IMR-90 (cell line): ENCODE measurements around the gene KIF22. TPM values are rescaled to one million over a fixed set of nuclear protein-coding genes. Genes with fewer than 3 reads are reported as not detected.
A peak's percentile ranks its signal among the peaks of the same experiment; 100 is the strongest.

Experiments
- ATAC-seq: fragments of 200-7000 bp; cut with Tn5 transposase; 2 replicates; pipeline ENCODE4 v1.9.1; 2020; ENCODE audit warnings: low read depth, mild to moderate bottlenecking, moderate library complexity
- BruUV-seq: library from RNA; stranded (reverse); fragments of 400-500 nt; replicated peaks from 2 replicates; lab custom pipeline; 2021; lab: Mats Ljungman, UMichigan
- CTCF ChIA-PET: fragments of 300-600 bp; formaldehyde crosslinking; extraction: SDS; loops from one replicate; lab custom pipeline; 2021; ENCODE audit warnings: antibody characterized with exemption; lab: Yijun Ruan, JAX
- POLR2A ChIA-PET: fragments of 300-600 bp; sonication (Branson Sonifier 250); formaldehyde crosslinking; loops from one replicate; lab custom pipeline; 2022; ENCODE audit warnings: antibody characterized with exemption; ENCODE audit not compliant: unreplicated experiment; lab: Charles Lee
- DNase-seq: peaks from one replicate; pipeline ENCODE4 v3.0.0; 2013
- H2AFZ ChIP-seq: replicated peaks from 2 replicates; pipeline ENCODE3; 2013; ENCODE audit warnings: low read length, mild to moderate bottlenecking; ENCODE audit not compliant: poor library complexity
- H2AK5ac ChIP-seq: 2 replicates; pipeline ENCODE4 v1.6.1; 2013; ENCODE audit warnings: low read depth, low read length, inconsistent platforms
- H2AK9ac ChIP-seq: replicated peaks from 2 replicates; pipeline ENCODE3; 2013; ENCODE audit warnings: mild to moderate bottlenecking, low read depth, low read length, moderate library complexity; ENCODE audit not compliant: poor library complexity
- H2BK120ac ChIP-seq: 2 replicates; pipeline ENCODE4 v1.6.1; 2013; ENCODE audit warnings: low read depth, low read length, inconsistent platforms
- H2BK15ac ChIP-seq: 3 replicates; pipeline ENCODE4 v1.6.1; 2013; ENCODE audit warnings: low read depth, low read length, inconsistent platforms
- H2BK20ac ChIP-seq: 2 replicates; pipeline ENCODE4 v1.6.1; 2013; ENCODE audit warnings: low read depth, mild to moderate bottlenecking, inconsistent platforms, low read length, moderate library complexity
- H2BK5ac ChIP-seq: 2 replicates; pipeline ENCODE4 v1.6.1; 2013; ENCODE audit warnings: mild to moderate bottlenecking, low read depth, low read length, inconsistent platforms; ENCODE audit not compliant: poor library complexity, severe bottlenecking
- H3K14ac ChIP-seq: replicated peaks from 2 replicates; pipeline ENCODE4 v1.6.1; 2013; ENCODE audit warnings: low read depth, low read length, inconsistent platforms
- H3K18ac ChIP-seq: 2 replicates; pipeline ENCODE4 v1.6.1; 2013; ENCODE audit warnings: low read depth, low read length, control low read depth
- H3K23ac ChIP-seq: 2 replicates; pipeline ENCODE4 v1.6.1; 2013; ENCODE audit warnings: low read depth, low read length, inconsistent platforms
- H3K27ac ChIP-seq: 2 replicates; pipeline ENCODE4 v1.5.1; 2013; ENCODE audit warnings: mild to moderate bottlenecking, control low read depth, low read length; ENCODE audit not compliant: insufficient read depth
- H3K27me3 ChIP-seq: 2 replicates; pipeline ENCODE4 v1.6.1; 2013; ENCODE audit warnings: low read length; ENCODE audit not compliant: control insufficient read depth, insufficient read depth
- H3K36me3 ChIP-seq: 2 replicates; pipeline ENCODE4 v1.6.1; 2013; ENCODE audit warnings: low read length, mixed read lengths; ENCODE audit not compliant: control insufficient read depth, insufficient read depth
- H3K4ac ChIP-seq: 2 replicates; pipeline ENCODE4 v1.6.1; 2013; ENCODE audit warnings: low read depth, low read length, inconsistent platforms
- H3K4me1 ChIP-seq: 2 replicates; pipeline ENCODE4 v1.6.1; 2013; ENCODE audit warnings: low read length, mixed read lengths; ENCODE audit not compliant: control insufficient read depth, insufficient read depth
- H3K4me2 ChIP-seq: 2 replicates; pipeline ENCODE4 v1.6.1; 2013; ENCODE audit warnings: low read depth, mild to moderate bottlenecking, control low read depth, low read length, moderate library complexity
- H3K4me3 ChIP-seq: 2 replicates; pipeline ENCODE4 v1.5.1; 2013; ENCODE audit warnings: low read depth, mild to moderate bottlenecking, control low read depth, low read length, moderate library complexity; ENCODE audit not compliant: insufficient read depth
- H3K56ac ChIP-seq: 2 replicates; pipeline ENCODE4 v1.6.1; 2013; ENCODE audit warnings: low read length, inconsistent platforms; ENCODE audit not compliant: insufficient read depth; ENCODE audit errors: extremely low read depth
- H3K79me1 ChIP-seq, 2 experiments: 2 replicates each; pipeline ENCODE4 v1.6.1; 2013; ENCODE audit warnings: low read length in 2 of 2, inconsistent platforms in 1 of 2, low read depth in 1 of 2
- H3K9ac ChIP-seq: 2 replicates; pipeline ENCODE4 v1.6.1; 2013; ENCODE audit warnings: low read depth, low read length, control low read depth
- H3K9me1 ChIP-seq: 2 replicates; pipeline ENCODE4 v1.6.1; 2013; ENCODE audit warnings: low read length, inconsistent platforms; ENCODE audit not compliant: insufficient read depth
- H3K9me3 ChIP-seq: 2 replicates; pipeline ENCODE4 v1.6.1; 2013; ENCODE audit warnings: low read length; ENCODE audit not compliant: control insufficient read depth, insufficient read depth
- H4K20me1 ChIP-seq: 2 replicates; pipeline ENCODE4 v1.6.1; 2013; ENCODE audit warnings: low read length, inconsistent platforms; ENCODE audit not compliant: insufficient read depth
- H4K5ac ChIP-seq: 2 replicates; pipeline ENCODE4 v1.6.1; 2013; ENCODE audit warnings: mild to moderate bottlenecking, low read depth, low read length, control low read depth
- H4K8ac ChIP-seq, 2 experiments: 2 replicates each; pipeline ENCODE4 v1.6.1; 2013; ENCODE audit warnings: low read depth in 2 of 2, low read length in 2 of 2, control low read depth in 1 of 2, inconsistent platforms in 1 of 2
- H4K91ac ChIP-seq: 2 replicates; pipeline ENCODE4 v1.6.1; 2013; ENCODE audit warnings: low read depth, low read length, inconsistent platforms; ENCODE audit not compliant: insufficient read depth
- NFE2L2 ChIP-seq: fragments of 150-350 bp; IDR thresholded peaks from 2 replicates; pipeline ENCODE4 v1.6.1; 2016; ENCODE audit warnings: low read depth, mild to moderate bottlenecking, low read length
- SMC3 ChIP-seq: fragments of 150-350 bp; IDR thresholded peaks from 2 replicates; pipeline ENCODE4 v1.6.1; 2016; ENCODE audit warnings: low read depth, mild to moderate bottlenecking, antibody characterized with exemption, low read length, moderate library complexity
- WGBS, 2 experiments: methylation state at CpG; one replicate each; pipeline versions ENCODE4 v1.1.5 to v1.1.7; 2013; ENCODE audit warnings: missing lambda C conversion rate in 2 of 2; ENCODE audit not compliant: insufficient read length in 1 of 2; ENCODE audit errors: extremely low coverage in 2 of 2; 5-methylcytosine and 5-hydroxymethylcytosine counted together
- dilution Hi-C: fragments of 300-500 bp; cut with HindIII; formaldehyde crosslinking; loops from one replicate; pipeline ENCODE4 v1.14.3; 2018; ENCODE audit warnings: low sequenced_read_pairs; ENCODE audit not compliant: unreplicated experiment
- in situ Hi-C: fragments of 300-500 bp; cut with MboI; formaldehyde crosslinking; loops from 3 replicates; pipeline ENCODE4 v1.14.3; 2019; ENCODE audit warnings: low sequenced_read_pairs, inconsistent platforms, mixed read lengths
- intact Hi-C: fragments of 100-400 bp; cut with micrococcal nuclease; formaldehyde crosslinking; loops from 2 replicates; pipeline ENCODE4 v1.10.0; 2022
- polyA plus RNA-seq, 3 experiments: library from polyadenylated mRNA; depleted of rRNA; stranded (reverse); fragments of >200 nt; gene quantifications; 2 replicates each; pipeline ENCODE4 v1.2.3, GENCODE V29; 2012; ENCODE audit warnings: low replicate concordance in 1 of 3
- total RNA-seq: library from RNA; depleted of rRNA; stranded (reverse); fragments of >200 nt; gene quantifications from 2 replicates; pipeline ENCODE4 v1.2.3, GENCODE V29; 2012
- TF ChIP-seq, protein P1 (sequence below): fragments of 150-350 bp; IDR thresholded peaks from 2 replicates; pipeline ENCODE4 v1.6.1; 2017; ENCODE audit warnings: mild to moderate bottlenecking, antibody characterized with exemption, low read length, low read depth

KIF22 gene
- total and polyA plus RNA-seq, 2 of the 4 experiments (the other 2 are of a cell fraction), result 43.0 to 65.1 TPM

DNA sequence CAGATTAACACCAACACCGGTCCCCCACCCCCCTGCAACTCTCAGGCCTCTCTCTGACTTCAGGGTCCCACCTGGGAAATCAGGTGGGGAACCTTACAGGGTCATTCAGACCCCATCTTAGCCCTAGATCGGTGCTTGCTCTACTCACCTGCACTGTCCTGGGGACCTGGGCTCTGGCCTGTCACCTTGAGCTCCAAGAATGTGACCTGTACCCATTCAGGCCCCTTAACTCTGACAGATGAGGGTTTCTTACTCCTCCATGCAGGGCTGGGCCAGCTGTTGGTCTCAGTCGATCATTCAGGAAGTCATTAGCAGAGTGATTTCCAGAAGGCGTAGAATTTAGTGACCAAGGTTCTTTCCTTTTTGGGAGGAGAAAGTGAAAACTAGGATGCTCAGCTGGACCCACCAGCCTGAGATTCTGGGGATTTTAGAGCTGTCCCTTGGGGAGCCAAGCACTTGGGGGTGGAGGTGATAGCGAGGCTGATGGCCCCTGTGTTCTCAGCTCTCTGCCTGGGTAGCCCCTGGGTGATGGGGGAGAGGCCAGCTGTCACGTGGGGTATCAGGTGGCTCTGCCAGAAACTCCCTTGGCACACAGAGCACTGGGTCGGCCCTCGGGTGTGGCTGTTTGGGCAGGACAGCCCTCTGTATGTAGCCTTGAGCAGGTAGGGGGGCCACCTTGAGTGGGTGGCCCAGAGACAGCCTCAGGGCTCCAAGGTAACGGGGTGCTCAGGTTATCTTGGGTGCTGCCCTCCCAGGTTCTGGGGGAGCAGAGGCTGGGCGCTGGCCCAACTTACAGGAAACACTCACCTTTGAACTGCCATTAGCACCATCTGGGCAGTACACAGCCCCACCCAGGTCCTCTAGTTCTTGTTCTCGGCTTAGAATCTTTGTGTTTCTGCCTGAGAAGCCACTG is 30.4 kb downstream of the KIF22 start:
- no peak for DNase-seq
- peaks cover 27% of the 10 kb centered on the region for H3K4me1 ChIP-seq

More for the DNA sequence above, 30.4 kb downstream of the KIF22 start:
- H3K14ac ChIP-seq, result peak overlapping the region; percentile 99
- H4K91ac ChIP-seq, result peak overlapping the region; percentile 92
- H2AK9ac ChIP-seq, result peak overlapping the region; percentile 100
- dilution Hi-C loops, result no loop called here
- WGBS, 2 experiments, result 60% methylated on average over 4 of the region's 11 CpGs; no CpG with 5 or more reads in 1 of the 2 experiments
- H2AFZ ChIP-seq, result no peak overlapping the region
- intact Hi-C loops, result loop anchor here (5.0 kb wide), 1 partner anchor 41 kb away; the partner anchor contains the start of gene CDIPT
- peaks cover 17% of the 10 kb centered on the region for H3K9me1 ChIP-seq
- H3K56ac ChIP-seq, result peak overlapping the region; percentile 94
- peaks cover 12% of the 10 kb centered on the region for H4K20me1 ChIP-seq
- peak overlapping the region; percentile 85 for H3K4me3 ChIP-seq
- peak overlapping the region; percentile 93 for H3K4ac ChIP-seq
- ATAC-seq, result no peak
- peak overlapping the region; percentile 77; the same call in 2 of the 3 replicates for H2BK15ac ChIP-seq
- peak overlapping the region; percentile 76 for H2BK120ac ChIP-seq
- peak overlapping the region; percentile 88 for H4K5ac ChIP-seq
- ChIA-PET CTCF (interaction anchor here (1.8 kb wide), 2 partner anchors 27 to 28 kb away, joined by 6 to 7 read pairs; no protein-coding TSS in a partner anchor), POLR2A (no interaction called here)
- H3K27ac ChIP-seq, result peak overlapping the region; percentile 88
- TSS peak; percentile 21 for BruUV-seq
- H3K23ac ChIP-seq, result peak overlapping the region; percentile 94
- H3K18ac ChIP-seq, result peak overlapping the region; percentile 66
- H3K9me3 ChIP-seq, result no peaks in the 10 kb centered on the region
- 0 out of 2 replicates have a peak overlapping the region, but pooled peaks have one; percentile 16 for H2BK20ac ChIP-seq
- peak overlapping the region; percentile 68 to 95 for H4K8ac ChIP-seq
- in situ Hi-C loops, result no loop called here
- peak overlapping the region; percentile 90 for H3K4me2 ChIP-seq
- H3K79me1 ChIP-seq, result peaks cover 21 to 65% of the 10 kb centered on the region in 2 experiments; a peak in 3 of 4 replicates
- H3K36me3 ChIP-seq, result peaks cover 6% of the 10 kb centered on the region
- H2BK5ac ChIP-seq, result peak overlapping the region; percentile 86
- H3K27me3 ChIP-seq, result no peaks in the 10 kb centered on the region
- peak overlapping the region; percentile 88 for H3K9ac ChIP-seq
- TF ChIP-seq, protein P1, sequence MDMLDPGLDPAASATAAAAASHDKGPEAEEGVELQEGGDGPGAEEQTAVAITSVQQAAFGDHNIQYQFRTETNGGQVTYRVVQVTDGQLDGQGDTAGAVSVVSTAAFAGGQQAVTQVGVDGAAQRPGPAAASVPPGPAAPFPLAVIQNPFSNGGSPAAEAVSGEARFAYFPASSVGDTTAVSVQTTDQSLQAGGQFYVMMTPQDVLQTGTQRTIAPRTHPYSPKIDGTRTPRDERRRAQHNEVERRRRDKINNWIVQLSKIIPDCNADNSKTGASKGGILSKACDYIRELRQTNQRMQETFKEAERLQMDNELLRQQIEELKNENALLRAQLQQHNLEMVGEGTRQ, result peak; percentile 83
- TF ChIP-seq NFE2L2 (no peak), SMC3 (no peak)
- peak overlapping the region; percentile 97 for H2AK5ac ChIP-seq
